Measurements from ENCODE around the gene ABR. TPM values are rescaled to one million over a fixed set of nuclear protein-coding genes. Genes with fewer than 3 reads are reported as not detected.

The ABR gene
- total RNA-seq, 1 experiment from 2014 or later = 85.2 TPM

DNA sequence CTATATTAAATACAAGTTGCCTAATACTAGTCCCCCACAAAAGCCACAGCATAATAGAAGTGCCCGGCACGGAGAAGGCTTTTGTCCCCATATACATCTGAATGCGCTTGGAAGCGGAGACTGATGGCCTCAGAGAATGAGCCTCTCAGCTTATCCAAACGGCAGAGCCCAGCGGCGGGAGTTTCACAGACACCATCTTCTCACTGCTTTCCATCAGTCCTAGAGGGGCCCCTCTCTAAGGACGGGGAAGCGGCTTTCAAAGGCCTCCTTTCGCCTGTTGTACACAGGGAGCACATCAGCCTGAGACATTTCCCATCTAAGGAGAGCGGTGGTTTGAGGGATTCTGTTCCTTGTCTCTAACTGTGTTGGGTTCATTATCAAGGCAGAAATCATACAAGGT lies 217.1 kb downstream of the ABR start:
- no peak for DNase-seq (ENCODE audit: low spot score)

DNA sequence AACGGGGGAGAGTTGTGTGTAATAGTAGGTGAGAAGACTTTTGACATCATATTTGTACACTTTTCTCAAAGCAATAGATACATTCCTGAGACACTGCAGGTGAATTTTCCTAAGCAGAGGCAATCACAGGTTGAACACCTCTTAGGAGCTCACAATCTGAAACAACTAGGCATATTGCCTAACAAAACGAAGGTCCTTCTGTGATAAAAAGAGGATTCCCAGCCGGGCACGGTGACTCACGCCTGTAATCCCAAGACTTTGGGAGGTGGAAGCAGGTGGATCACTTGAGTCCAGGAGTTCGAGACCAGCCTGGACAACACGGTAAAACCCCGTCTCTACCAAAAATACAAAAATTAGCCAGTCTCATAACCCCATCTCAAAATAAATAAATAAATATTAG lies 217.6 kb downstream of the ABR start:
- DNase-seq (ENCODE audit: low spot score) = no peak

DNA sequence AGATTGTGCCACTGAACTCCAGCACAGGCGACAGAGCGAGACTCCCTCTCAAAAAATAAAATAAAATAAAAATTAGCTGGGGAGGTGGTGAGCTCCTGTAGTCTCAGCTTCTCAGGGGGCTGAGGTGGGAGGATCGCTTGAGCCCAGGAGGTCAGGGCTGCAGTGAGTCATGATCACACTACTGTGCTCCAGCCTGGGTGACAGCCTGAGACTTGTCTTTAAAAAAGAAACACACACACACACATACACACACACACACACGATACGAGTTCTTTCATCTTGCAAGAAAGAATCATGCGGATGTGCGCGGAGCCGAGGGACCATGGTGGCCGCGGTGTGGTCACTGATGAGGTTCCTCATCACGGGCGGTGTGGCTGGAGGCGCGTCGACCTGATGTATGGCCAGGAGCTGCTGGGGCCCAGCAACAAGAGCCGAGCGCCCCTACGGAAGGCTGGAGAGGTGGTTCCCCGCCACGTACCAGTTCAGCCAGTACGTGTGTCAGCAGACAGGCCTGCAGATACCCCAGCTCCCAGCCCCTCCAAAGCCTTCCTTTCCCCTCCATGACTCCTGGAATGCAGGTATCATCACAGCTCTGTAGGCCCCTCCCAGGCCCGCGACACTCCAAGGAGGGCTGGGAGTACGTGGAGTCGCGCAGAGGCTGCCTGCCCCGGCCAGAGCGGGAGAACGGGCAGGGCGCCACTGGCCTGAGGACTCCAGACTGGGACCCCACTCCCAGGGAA lies 220.9 kb downstream of the ABR start:
- no peak for DNase-seq (ENCODE audit: low spot score)

DNA sequence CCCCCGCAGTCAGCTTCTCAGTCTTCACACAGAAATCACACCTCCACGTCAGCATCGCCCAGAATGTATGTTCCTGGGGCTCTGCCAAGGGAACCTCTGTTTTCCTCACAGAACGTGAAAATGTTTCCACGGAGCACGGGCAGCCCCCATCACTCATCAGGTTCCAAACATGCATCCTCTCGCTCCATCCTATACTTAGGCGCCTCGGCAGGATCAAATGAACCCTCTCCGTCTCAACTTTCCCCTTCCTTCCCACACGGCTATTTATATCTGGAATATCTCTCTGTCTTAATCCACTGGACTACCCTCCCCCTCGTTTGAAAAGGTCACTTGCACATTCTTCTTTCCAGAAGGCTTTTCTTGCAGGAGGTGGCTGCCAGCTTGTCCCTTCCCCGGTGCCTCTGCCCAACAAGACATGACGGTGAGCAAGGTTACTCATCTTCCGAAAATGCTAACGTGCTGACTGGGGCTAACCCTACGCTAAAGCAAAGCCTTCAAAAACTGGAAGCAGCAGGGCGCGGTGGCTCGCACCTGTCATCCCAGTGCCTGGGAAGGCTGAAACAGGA lies 221.8 kb downstream of the ABR start:
- DNase-seq (ENCODE audit: low spot score) = no peak

DNA sequence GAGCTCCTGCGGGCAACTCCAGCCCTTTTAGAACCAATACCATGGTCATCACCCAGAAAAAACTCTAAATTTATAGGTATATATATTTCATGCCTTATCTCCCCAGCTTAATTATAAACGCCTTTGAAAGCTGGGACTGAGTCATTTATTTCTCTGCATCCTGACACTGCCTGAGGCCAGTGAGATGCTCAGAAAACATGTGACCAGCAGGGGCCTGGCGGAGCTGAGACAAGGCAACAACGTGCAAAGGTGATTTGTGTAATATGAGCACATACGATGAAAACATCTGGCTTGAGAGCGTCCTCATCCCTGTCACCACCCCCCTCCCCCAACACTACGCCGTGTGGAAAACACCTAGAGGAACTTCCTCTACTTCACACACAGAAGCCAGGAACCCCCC lies 222.9 kb downstream of the ABR start:
- DNase-seq (ENCODE audit: low spot score) = no peak

DNA sequence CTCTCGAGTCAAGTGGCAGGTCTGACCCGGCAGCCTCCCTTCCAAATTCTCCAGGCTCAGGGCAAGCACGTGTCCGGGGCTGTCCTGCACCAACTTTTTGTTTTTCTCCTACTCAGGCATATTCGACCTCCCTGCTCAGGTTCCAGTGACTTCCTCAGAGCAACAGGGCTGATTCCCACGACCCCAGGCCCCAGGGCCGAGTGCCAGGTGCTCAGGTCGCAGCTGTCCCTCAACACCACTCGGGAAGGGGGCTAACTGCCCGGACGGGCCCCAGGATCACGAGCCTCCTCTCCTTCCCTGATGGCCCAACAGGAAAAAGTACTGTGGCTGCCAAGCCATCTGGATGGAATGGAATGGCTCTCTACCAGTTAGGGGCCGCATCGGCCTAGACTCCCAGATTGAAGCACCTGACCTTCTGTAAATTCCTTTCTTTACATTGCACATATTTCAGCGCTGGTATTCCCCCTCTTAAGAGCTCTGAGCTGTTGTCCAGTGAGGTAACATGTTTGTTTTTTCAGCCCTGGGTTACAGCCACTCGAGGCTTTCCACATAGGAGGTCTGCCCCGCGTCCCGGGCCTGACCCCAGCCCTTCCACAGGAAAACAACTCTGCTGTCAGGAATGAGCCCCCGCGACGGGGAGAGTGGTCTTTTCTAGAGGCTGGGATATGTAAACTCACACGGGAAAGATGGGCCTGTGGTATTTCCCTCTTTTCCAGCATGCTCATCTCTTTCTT lies 225.2 kb downstream of the ABR start:
- DNase-seq (ENCODE audit: low spot score) = no peak

DNA sequence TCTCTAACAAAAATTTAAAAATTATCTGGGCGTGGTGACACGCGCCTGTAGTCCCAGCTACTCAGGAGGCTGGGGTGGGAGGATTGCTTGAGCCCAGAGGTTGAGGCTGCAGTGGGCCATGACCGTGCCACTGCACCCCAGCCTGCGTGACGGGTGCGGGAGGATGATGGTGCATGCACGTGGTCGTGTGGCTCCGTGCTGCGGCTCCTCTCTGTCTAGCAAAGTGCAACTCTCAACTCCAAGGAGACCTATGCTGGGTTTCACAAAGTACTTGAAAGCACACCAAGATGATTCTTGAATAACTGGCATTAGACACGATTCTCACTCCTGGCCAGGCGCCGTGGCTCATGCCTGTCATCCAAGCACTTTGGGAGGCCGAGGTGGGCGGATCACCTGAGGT lies 226.0 kb downstream of the ABR start:
- no peak for DNase-seq (ENCODE audit: low spot score)

Small RNA genes lying within 50 kb of the gene (small RNA-seq; reads per million reads assigned to genes)
- gene AC016292.2 (not detected), gene MIR3183 (not detected), gene RF00017 (not detected)

Other genes with a start within 250 kb of the ABR start
- 64.3 and 71.6 TPM in 2 replicates for gene NXN, start 200.2 kb downstream of the ABR start, total RNA-seq (2014; rRNA removed; shearing (Covaris generic))
- gene TIMM22, start 182.9 kb downstream of the ABR start, total RNA-seq (2014; rRNA removed; shearing (Covaris generic)) = 7.3 and 7.7 TPM in 2 replicates
- not detected in 2 replicates for gene BHLHA9, start 90.5 kb upstream of the ABR start, total RNA-seq (2014; rRNA removed; shearing (Covaris generic))
- not detected in 2 replicates for gene TRARG1, start 99.7 kb upstream of the ABR start, total RNA-seq (2014; rRNA removed; shearing (Covaris generic))
- 166 and 190 TPM in 2 replicates for gene YWHAE, start 220.2 kb upstream of the ABR start, total RNA-seq (2014; rRNA removed; shearing (Covaris generic))